Measurements from ENCODE around the gene EPHA4. TPM values are rescaled to one million over a fixed set of nuclear protein-coding genes. Genes with fewer than 3 reads are reported as not detected.
A peak's percentile ranks its signal among the peaks of the same experiment; 100 is the strongest.

Gene EPHA4
- total and polyA plus RNA-seq, 2 donors (not counting 1 experiment from before 2014, with no cell fraction given) = 10.7 to 54.9 TPM

GRCh38 chr2:221518201-221518934 lies 53.7 kb downstream of the EPHA4 start:
- Histone ChIP-seq H3K4me2 (replicated peaks; ENCODE audit: low read depth, low read length, poor library complexity, severe bottlenecking) (peak overlapping the region; percentile 68), H3K9ac (ENCODE audit: low read length) (peak overlapping the region; percentile 52)

More at GRCh38 chr2:221518201-221518934, 53.7 kb downstream of the EPHA4 start:
- TF ChIP-seq, protein P1, sequence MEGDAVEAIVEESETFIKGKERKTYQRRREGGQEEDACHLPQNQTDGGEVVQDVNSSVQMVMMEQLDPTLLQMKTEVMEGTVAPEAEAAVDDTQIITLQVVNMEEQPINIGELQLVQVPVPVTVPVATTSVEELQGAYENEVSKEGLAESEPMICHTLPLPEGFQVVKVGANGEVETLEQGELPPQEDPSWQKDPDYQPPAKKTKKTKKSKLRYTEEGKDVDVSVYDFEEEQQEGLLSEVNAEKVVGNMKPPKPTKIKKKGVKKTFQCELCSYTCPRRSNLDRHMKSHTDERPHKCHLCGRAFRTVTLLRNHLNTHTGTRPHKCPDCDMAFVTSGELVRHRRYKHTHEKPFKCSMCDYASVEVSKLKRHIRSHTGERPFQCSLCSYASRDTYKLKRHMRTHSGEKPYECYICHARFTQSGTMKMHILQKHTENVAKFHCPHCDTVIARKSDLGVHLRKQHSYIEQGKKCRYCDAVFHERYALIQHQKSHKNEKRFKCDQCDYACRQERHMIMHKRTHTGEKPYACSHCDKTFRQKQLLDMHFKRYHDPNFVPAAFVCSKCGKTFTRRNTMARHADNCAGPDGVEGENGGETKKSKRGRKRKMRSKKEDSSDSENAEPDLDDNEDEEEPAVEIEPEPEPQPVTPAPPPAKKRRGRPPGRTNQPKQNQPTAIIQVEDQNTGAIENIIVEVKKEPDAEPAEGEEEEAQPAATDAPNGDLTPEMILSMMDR (IDR thresholded peaks at IDR 0.05) = no peak
- no peak for TF ChIP-seq EZH2 (IDR thresholded peaks at IDR 0.05; ENCODE audit: borderline replicate concordance, insufficient read depth, low read depth, low read length, poor library complexity, severe bottlenecking)
- Histone ChIP-seq H2AFZ (ENCODE audit: insufficient read depth, low read depth, low read length, poor library complexity, severe bottlenecking) (peak overlapping the region; percentile 49), H3K4me3 (ENCODE audit: control extremely low read depth in 1 of 5, extremely low read depth in 1 of 5, insufficient read depth in 1 of 5, low read depth in 2 of 5, low read length in 4 of 5) (peak overlapping the region in 4 of 5 experiments; percentile 13 to 35 (median 28)), H3K36me3 (replicated peaks in 1 of 2; ENCODE audit: control extremely low read depth in 1 of 2, control insufficient read depth in 1 of 2, extremely low read depth in 1 of 2, insufficient read depth in 2 of 2, low read length in 1 of 2) (no peaks in the 10 kb centered on the region), H4K20me1 (ENCODE audit: control insufficient read depth, insufficient read depth, low read length, poor library complexity, severe bottlenecking) (no peaks in the 10 kb centered on the region), H3K27me3 (replicated peaks in 1 of 4; ENCODE audit: control extremely low read depth in 1 of 4, control insufficient read depth in 3 of 4, insufficient read depth in 4 of 4, low read length in 3 of 4) (no peaks in the 10 kb centered on the region), H3K79me2 (ENCODE audit: control insufficient read depth, insufficient read depth, low read length) (no peaks in the 10 kb centered on the region), H3K27ac (ENCODE audit: low read length in 2 of 2) (peak overlapping the region; percentile 83 to 92), H3K9me3 (ENCODE audit: control extremely low read depth in 1 of 3, control insufficient read depth in 2 of 3, insufficient read depth in 1 of 3, low read length in 2 of 3) (peaks cover 0 to 6% (median 0%) of the 10 kb centered on the region in 3 donors), H3K4me1 (ENCODE audit: control insufficient read depth in 2 of 2, insufficient read depth in 2 of 2, low read length in 2 of 2) (peaks cover 51 to 52% of the 10 kb centered on the region in 2 donors)
- intact Hi-C loops (cut with micrococcal nuclease) = loop anchor here (2.0 to 5.0 kb wide), 2 partner anchors 14 to 51 kb away; no protein-coding TSS in a partner anchor
- Mint-ChIP-seq H3K4me3 (no peak overlapping the region), H3K27ac (no peak overlapping the region), H3K27me3 (no peaks in the 10 kb centered on the region), H3K4me1 (peaks cover 7% of the 10 kb centered on the region), H3K9me3 (ENCODE audit: insufficient read depth) (no peaks in the 10 kb centered on the region)
- ChIA-PET POLR2A (interaction anchor here (0.5 to 1.6 kb wide), 5 partner anchors 8 to 1342 kb away, joined by 3 to 6 read pairs (median 5); partner anchors contain the start of genes ACSL3 and EPHA4), CTCF (interaction anchor here (0.5 to 2.6 kb wide), 7 partner anchors 11 to 94 kb away, joined by 3 to 15 read pairs (median 4); partner anchors contain the start of gene EPHA4)
- ATAC-seq (ENCODE audit: low read depth) (peak; percentile 64), DNase-seq (peak; percentile 52)
- 20% methylated on average over 2 of the region's 7 CpGs for WGBS (ENCODE audit: insufficient coverage)
